ENCODE measurements around the gene KHDC4.
A peak's percentile ranks its signal among the peaks of the same experiment; 100 is the strongest.
"Not testable (repeated sequence)": the region's sequence is repeated elsewhere in the genome, so short reads cannot be mapped to it uniquely, and the experiment has no call there.

Gene KHDC4

DNA sequence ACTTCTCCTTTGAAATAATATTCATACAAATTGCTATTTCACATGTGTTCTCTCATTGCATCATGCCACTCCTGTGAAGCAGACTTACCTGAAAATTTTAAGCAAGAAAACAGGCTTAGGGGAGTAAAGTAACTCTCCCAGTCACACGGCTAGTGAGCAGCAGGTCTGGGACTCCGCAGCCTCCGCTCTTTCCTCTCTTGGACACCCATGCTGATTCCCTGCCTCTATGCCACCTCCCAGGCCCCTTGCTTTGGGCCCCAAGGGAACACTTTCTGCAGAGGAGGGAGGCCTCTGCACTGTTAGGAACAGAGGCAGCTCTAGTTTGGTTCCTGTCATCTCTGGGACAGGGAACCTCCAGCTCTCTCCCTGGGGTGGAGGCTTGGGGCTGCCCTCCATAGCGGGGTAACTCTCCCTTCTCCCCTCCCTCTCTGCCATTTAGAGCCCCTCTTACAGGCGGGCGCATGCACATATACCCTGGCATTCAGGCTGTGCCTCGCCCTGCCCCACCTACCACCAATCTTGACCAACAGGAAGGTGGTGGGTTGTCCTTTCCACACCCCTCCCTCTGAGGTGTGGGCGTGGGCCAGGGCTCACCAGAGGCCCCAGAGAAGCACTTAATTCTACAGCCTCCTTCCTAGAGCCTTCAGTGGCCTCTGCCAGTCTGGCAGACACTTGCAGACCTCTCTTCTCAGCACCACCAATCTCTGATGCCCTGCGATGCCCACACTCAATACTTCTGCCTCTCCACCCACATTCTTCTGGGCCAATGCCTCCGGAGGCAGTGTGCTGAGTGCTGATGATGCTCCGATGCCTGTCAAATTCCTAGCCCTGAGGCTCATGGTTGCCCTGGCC, 7.0 kb upstream of the KHDC4 start, which contains the start of gene RXFP4:
RXFP4 (plus strand) TSS at position 646 of the 852 bp plus-strand sequence; CDS start at position 718, 72 bp downstream.
- peak; percentile 7 for ATAC-seq

GRCh38 chr1:155940482-155940992, 6.3 kb upstream of the KHDC4 start:
- ATAC-seq (peak; percentile 19), DNase-seq (no peak)

More for the DNA sequence above, 7.0 kb upstream of the KHDC4 start, which contains the start of gene RXFP4:
- peak; percentile 47 for DNase-seq

DNA sequence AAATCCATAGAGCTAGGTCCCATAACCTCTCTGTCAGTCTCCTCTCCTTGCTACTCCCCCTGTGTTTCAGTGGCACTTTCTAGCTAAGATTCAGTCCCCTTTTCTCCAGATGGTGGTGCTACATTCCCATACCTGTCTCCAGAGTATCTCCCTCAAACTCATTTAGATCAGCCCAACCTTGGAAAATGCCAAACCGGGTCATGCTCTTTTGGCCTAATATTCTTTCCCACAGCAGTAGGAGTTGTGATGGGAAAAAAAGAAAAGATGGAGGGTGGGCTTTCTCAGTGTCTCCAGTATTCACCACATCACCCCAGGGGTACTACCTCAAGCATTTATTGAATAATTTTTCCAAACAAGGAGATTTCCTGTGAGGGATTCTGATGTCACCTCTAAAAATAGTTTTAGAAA, 4.0 kb upstream of the KHDC4 start:
- ATAC-seq (peak; percentile 10), DNase-seq (no peak)

DNA sequence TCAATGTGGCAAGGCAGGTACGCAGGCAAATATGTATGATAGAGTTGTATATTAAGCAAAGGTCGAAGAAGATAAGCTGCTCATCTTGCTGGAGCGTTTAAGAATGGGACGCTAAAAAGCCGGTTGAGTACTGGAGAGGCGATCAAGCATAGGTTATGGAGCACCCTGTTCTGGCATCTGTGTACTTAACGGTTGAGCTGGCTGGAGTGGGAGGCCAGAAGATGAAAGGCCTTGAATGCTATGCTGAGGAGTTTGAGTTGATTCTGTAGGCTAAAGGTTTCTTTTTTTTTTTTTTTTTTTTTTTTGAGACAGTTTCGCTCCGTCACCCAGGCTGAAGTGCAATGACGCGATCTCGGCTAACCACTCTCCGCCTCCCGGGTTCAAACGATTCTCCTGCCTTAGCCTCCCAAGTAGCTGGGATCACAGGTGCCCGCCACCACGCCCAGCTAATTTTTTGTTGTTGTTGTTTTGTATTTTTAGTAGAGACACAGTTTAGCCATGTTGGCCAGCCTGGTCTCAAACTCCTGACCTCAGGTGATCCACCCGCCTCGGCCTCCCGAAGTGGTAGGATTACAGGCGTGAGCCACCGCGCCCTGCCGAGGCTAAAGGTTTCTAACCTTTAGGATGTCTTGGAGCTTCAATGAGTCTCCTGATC, 850 bp upstream of the KHDC4 start:
- no peak for ATAC-seq
- no peak for DNase-seq

DNA sequence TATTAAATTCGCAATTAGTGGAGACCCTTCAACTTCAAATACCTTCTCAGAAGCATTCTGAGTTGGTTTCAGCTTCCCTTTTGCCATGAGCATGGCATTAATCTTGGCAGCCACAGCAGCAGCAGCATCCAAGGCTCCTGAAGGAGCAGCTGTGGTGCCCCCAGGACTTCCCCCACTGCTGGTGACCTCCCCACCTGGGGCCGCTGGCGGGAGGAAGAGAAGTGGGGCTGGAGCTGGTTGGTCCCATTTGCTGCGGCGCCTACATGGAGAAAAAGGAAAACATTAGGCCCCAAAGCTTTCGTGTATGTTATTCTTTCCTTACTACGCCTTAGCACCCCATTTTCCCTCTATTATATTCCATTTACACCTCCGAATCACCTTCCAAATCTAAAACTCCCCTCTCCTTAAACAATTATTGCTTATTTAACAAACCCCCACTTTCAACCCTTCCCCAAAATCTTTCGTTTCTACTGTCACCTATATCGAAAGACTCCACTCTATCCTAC, 569 bp downstream of the KHDC4 start:
- ATAC-seq (no peak), DNase-seq (peak; percentile 40)

DNA sequence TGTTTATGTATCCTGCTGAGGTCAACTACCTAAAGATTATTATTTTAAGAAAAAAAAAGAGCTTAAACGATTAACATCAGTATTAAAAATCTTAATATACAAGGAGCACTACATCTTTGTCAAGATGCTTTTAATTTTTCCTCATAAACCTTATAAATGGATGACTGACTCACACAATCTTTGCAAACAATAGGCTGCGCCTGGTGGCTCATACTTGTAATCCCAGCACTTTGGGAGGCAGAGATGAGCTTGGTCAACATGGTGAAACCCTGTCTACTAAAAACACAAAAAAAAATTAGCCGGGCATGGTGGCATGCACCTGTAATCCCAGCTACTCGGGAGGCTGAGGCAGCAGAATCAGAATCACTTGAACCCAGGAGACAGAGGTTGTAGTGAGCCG, 1.7 kb downstream of the KHDC4 start:
- DNase-seq (no peak), ATAC-seq (no peak)

DNA sequence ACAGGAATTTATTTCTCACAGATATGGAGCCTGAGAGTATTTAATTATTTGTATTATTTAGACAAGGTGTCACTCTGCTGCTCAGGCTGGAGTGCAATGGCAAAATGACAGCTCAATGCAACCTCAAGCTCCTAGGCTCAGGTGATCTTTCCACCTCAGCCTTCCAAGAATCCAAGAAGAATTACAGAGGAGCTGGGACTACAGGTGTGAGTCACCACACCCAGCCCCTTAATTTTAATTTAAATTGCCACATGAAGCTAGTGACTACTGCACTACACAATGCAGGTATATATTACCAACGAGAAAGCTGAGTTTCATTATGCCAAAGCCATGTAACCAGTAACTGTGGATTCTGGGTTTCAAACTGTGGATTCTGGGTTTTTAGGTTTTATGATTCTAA, 2.1 kb downstream of the KHDC4 start:
- DNase-seq (no peak), ATAC-seq (no peak)

DNA sequence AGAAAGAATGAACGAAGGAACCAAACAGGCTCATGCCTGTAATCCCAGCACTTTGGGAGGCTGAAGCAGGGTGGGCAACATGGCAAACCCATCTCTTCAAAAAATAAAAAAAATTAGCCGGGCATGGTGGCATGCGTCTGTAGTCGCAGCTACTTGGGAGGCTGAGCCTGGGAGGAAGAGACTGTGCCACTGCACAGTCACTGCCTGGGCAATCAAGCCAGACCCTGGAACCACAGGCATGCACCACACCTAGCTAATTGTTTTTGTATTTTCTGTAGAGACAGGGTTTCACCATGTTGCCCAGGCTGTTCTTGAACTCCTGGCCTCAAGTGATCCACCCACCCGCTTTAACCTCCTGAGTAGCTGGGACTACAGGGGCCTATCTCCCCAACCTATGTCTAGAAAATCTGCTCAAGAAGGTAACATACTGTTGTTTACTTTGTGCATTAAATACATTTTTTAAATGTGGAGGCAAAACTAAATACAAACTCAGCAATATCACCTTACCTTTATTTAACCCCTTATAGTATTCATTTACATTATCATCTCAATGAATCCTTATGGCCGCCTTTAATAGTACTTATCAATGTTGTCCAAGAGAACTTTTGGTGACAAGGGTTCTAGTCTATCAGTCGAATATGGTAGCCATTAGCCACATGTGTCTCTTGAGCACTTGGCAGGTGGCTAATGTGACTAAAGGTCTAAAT, 2.7 kb downstream of the KHDC4 start:
- ATAC-seq, result no peak

GRCh38 chr1:155930725-155931124, 3.5 kb downstream of the KHDC4 start:
- ATAC-seq, DNase-seq: not testable (repeated sequence)

More for the DNA sequence above, 2.7 kb downstream of the KHDC4 start:
- DNase-seq, result no peak

DNA sequence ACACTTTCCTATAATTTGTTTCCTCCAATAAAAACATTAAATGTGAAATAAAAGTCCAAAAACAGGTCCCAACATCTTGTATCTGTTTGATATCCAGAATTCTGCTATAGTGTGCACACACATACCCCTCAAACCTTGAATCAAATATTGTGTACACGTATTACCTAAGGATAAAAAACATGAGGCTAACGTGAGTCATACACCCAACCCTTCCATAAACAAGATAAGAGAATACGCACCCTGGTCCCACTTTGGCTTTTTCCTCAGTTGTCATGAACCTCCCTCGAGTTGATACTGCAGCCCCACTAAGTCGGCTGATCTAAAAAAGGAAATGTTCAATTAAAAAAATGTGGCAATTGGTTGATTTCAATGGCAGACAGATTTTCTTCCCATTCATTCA, 5.2 kb downstream of the KHDC4 start:
- DNase-seq (no peak), ATAC-seq (no peak)

DNA sequence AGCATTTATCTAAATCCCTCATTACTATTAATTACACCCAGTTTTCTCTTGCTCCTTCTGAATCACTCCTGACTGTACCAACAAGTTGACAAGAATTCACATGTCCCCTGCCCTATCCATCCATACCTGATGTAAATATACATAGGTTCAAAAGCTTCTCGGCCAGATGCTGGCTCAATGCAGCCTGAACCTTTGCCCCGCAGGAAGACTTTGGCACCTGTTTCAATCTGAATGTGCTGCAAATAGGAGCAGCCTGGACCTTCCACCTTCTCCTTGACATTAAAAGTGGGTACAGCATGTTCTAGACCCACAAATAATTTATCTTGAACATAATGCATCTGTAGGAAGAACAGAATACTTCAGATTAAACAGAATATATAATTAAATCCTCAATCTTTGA, 8.7 kb downstream of the KHDC4 start:
- ATAC-seq (no peak), DNase-seq (no peak)

DNA sequence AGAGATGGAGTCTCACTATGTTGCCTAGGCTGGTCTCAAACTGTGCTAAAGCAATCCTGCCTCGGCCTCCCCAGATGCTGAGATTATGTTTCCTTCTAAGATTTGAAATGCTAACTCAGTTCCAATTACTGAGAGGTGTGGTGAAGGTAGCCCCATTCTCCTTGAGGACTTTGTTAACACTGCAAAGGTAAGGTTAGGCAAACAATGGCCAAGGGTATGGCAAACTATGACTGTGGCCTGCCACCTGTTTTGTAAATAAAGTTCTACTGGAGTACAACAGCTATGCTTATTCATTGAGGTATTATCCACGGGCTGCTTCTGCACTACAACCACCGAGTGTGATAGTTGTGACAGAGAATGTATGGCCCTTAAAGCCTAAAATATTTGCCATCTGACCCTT, 13.5 kb downstream of the KHDC4 start:
- DNase-seq (no peak), ATAC-seq (no peak)

DNA sequence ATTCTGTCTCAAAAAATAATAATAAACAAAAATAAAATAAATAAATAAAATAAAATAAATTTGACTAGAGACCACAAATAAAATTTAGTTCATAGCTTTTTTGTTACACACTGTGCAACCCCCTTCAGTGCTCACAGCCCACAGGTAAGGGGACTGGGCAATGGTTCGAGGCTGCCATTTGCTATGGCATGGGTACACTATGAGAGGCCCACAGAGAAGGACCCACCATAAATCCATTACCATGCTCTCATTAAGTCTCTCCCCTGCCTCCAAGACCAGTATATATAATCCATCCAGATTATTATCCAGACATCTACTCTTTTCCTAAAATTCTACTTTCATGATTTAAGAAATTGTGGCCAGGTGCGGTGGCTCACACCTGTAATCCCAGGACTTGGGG, 14.4 kb downstream of the KHDC4 start:
- no peak for DNase-seq

GRCh38 chr1:155918660-155919059, 15.6 kb downstream of the KHDC4 start:
- no peak for ATAC-seq
- DNase-seq, result no peak

More for the DNA sequence above, 14.4 kb downstream of the KHDC4 start:
- ATAC-seq, result no peak

- no peak for DNase-seq
- ATAC-seq, result no peak
These were observed 20.1 kb downstream of the KHDC4 start for GRCh38 chr1:155913969-155914757.

DNA sequence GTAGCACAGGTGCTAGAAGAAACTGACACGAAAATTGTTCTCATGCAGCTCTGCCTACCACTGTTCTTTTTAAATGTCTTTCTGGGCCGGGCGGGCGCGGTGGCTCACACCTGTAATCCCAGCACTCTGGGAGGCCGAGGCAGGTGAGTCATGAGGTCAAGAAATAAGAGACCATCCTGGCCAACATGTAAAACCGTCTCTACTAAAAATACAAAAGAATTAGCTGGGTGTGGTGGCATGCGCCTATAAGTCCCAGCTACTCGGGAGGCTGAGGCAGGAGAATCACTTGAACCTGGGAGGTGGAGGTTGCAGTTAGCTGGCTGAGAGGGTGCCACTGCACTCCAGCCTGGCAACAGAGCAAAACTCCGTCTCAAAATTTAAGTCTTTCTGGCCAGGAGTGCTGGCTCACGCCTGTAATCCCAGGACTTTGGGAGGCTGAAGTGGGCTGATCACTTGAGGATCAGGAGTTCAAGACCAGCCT, 22.1 kb downstream of the KHDC4 start:
- no peak for ATAC-seq
- DNase-seq, result no peak

GRCh38 chr1:155911156-155912055, 22.8 kb downstream of the KHDC4 start, which contains the start of gene RIT1:
RIT1 (minus strand) TSS chr1:155911349; CDS start chr1:155910761, 588 bp downstream.
- ATAC-seq (peak; percentile 92), DNase-seq (peak; percentile 91)

GRCh38 chr1:155910621-155911121, 23.5 kb downstream of the KHDC4 start:
- DNase-seq (peak; percentile 24), ATAC-seq (peak; percentile 29)

DNA sequence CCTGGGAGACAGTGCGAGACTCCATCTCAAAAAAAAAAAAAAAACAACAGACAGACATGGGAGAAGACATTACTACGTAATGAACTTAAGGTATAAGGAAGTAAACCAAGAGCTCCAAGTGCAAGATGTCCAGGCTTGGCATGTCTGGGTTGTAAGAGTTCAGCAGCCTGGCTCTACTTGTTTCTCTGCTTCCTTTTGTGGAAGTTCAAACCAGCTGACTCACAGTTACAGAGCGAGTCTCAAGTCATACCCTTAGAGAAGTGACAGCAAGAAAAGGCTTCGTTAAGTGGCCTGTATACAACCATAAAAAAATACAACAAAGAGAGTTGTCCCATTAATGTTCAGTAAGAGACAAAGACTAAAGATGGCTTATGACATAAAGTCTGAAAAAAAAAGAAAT, 24.3 kb downstream of the KHDC4 start:
- ATAC-seq (no peak), DNase-seq (no peak)

DNA sequence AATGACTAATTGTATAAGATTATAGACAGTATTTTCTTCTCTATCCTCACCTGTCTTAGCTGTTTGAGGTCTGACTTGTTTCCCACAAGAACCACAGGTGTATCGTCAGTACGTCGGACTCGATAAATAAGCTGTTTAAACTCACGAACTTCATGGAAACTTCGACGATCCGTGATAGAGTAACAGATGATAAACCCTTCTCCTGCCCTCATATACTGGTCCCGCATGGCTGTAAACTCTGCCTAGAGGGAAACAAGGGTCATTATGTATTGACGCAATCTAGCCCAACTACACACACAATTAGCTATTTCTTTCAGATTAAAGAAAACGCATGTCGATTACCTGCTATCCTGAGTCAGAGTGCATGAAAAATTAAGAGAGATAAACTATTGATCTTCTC, 30.0 kb downstream of the KHDC4 start:
- ATAC-seq, result no peak
- no peak for DNase-seq
